ENCODE measurements around the gene POM121.
"Not testable (repeated sequence)": the region's sequence is repeated elsewhere in the genome, so short reads cannot be mapped to it uniquely, and the experiment has no call there.

DNA sequence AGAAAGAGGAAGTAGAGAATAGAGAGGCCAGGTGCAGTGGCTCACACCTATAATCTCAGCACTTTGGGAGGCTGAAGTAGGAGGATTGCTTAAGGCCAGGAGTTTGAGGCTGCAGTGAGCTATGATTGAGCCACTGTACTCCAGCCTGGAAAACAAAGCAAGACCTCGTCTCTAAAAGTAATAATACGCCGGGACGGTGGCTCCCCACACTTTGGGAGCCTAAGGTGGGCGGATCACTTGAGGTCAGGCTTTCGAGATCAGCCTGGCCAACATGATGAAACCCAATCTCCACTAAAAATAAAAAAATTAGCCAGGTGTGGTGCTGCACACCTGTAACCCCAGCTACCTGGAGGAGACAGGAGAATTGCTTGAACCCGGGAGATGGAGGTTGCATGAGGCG, 70.6 kb downstream of the POM121 start:
- TF ChIP-seq, protein P1, sequence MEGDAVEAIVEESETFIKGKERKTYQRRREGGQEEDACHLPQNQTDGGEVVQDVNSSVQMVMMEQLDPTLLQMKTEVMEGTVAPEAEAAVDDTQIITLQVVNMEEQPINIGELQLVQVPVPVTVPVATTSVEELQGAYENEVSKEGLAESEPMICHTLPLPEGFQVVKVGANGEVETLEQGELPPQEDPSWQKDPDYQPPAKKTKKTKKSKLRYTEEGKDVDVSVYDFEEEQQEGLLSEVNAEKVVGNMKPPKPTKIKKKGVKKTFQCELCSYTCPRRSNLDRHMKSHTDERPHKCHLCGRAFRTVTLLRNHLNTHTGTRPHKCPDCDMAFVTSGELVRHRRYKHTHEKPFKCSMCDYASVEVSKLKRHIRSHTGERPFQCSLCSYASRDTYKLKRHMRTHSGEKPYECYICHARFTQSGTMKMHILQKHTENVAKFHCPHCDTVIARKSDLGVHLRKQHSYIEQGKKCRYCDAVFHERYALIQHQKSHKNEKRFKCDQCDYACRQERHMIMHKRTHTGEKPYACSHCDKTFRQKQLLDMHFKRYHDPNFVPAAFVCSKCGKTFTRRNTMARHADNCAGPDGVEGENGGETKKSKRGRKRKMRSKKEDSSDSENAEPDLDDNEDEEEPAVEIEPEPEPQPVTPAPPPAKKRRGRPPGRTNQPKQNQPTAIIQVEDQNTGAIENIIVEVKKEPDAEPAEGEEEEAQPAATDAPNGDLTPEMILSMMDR (optimal IDR thresholded peaks at IDR 0.05 in 1 of 3, IDR thresholded peaks at IDR 0.05 in 1 of 3, conservative IDR thresholded peaks at IDR 0.05 in 1 of 3; ENCODE audit: extremely low read depth in 1 of 3, insufficient read depth in 2 of 3, low read length in 3 of 3) = not testable (repeated sequence)
- not testable (repeated sequence) for TF ChIP-seq EZH2 (IDR thresholded peaks at IDR 0.05; ENCODE audit: low read length)
